Diencephalon (tissue), 1 donor: Measurements from ENCODE around the gene IDI2. TPM values are rescaled to one million over a fixed set of nuclear protein-coding genes. Genes with fewer than 3 reads are reported as not detected.

Experiments
- total RNA-seq: library from RNA; depleted of rRNA; stranded (reverse); fragments of >200 nt; gene quantifications from one replicate; pipeline ENCODE4 v1.2.3, GENCODE V29; 2014

Gene IDI2
- not detected for total RNA-seq

DNA sequence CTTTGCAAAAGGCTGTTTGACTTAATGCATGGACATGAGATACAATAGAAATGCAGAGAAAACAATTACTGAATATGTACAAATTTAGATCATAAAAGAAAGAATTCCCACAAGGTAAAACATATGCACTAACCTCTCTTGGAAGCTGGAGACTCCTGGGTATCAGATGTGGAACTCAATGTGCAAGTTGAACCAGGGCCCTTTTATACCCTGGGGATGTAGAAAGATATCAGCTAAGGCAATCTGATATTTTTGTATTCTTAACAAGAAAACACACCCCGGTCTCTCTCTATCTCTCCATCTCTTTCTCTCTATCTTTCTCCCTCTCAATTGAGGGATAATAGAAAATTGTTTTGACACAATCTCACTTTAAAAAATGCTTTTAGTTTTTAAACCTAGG lies at the start of gene IDI2:
TSS of gene IDI2 (minus strand) at position 177 of the 400 bp plus-strand sequence. CDS start 1,136 bp downstream, outside the sequence.

DNA sequence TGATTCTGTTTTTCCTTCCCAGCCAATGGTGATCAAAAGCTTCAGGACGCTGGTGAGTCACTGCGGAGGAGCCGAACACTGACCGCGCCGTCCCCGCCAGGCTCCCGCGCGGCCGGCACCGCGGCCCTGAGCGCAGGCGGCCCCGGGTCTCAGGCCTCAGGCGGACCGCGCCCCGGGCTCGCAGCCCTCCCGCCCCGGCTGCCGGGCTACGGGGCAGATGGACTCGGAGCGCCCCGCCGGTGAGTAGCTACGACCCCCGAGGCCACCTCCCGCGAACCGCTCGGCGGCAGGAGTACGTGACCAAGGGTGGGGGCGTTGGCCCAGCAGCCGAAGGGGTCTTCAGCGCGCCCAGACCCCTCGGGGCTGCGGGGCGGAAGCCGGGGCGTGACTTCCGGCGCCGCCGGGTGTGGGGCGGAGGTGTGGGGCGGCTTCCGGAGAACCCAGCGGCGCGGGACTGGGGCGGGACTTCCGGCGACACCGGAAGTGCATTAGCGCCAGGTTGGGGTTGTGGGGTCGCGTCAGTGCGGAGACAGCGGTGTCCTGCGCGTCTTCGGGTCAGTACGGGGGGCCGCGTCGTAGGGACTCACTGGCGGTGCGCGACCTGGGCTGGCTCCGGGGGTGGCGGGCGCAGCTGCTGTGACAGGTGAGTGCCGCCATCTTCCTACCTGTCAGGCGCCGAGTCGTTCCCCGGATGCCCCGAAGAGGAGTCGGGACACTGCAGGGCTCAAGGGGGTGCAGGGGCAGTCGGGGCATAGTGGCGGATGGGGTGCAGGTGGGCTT lies 30.9 kb upstream of the IDI2 start, which contains the start of gene WDR37:
TSS of gene WDR37 (plus strand) at position 60 of the 780 bp plus-strand sequence. CDS start 15,771 bp downstream, outside the sequence.

GRCh38 chr10:1048732-1049424 lies 23.2 kb upstream of the IDI2 start, which contains the start of gene IDI1:
Gene IDI1 (minus strand): TSS chr10:1049119. CDS start chr10:1049003, 116 bp downstream.

DNA sequence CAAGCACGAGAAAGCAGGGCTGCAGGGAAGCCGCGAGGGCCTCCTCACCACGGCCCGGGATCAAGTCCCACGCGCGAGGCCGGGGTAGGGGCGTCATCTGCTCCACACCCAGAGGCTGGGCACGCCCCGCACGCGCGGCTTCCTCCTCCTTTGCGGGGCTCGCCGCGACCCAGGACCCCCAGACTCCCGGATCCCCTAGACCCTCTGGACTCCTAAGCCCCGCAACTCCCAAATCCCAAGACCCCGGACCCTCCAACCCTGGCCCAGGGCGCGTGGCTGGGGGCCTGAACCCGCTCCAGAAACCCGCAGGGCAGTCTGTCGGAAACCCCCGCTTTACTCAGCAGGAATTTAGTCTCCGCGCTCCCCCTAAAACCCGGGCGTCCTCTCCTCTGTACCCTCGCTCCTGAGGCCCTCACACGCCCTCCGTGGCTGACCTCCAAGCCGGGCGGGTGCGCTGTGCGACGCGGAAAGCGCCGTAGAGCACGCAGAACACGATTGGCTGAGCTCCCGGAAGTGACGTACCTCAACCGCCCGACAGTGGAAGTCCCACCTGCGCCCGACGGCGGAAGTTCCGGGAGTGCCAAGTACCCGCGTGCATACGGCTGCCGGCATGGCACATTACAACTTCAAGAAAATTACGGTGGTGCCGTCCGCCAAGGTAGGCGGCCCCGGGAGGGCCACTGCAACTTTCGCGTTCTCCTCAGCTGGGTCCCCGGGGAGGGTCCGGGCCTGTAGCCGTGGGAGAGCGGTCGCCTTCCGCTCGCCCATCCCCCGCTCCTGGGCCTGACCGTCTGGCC lies 37.6 kb downstream of the IDI2 start, which contains the start of gene GTPBP4:
TSS of gene GTPBP4 (plus strand) at position 565 of the 797 bp plus-strand sequence. CDS start at position 611, 46 bp downstream.

Other genes with a start within 250 kb of the IDI2 start
- 37.6 TPM for gene LARP4B, start 94.2 kb downstream of the IDI2 start, total RNA-seq
- gene GTPBP4, start 37.4 kb downstream of the IDI2 start, total RNA-seq: 20.5 TPM
- gene IDI1, start 23.3 kb upstream of the IDI2 start, total RNA-seq: 156 TPM
- 37.1 TPM for gene WDR37, start 30.5 kb upstream of the IDI2 start, total RNA-seq